Keratinocyte (primary cell): Measurements from ENCODE around the gene ZNF530. TPM values are rescaled to one million over a fixed set of nuclear protein-coding genes. Genes with fewer than 3 reads are reported as not detected.

Experiments
- DNase-seq: peaks from one replicate; pipeline ENCODE4 v3.0.0-alpha.2; 2011; ENCODE audit warnings: low read depth, missing footprints, low spot score
- FAIRE-seq: peaks from 2 replicates; lab custom pipeline; 2011; peaks lifted over from hg19 to GRCh38; lab: Jason Lieb, UNC
- H2AFZ ChIP-seq: 2 replicates; pipeline ENCODE4 v1.6.0; 2012; ENCODE audit warnings: low read length, control low read depth, inconsistent platforms; ENCODE audit not compliant: control insufficient read depth
- H3K27ac ChIP-seq: 2 replicates; pipeline ENCODE4 v1.5.1; 2011; ENCODE audit warnings: low read length; ENCODE audit not compliant: control insufficient read depth, insufficient read depth
- H3K27me3 ChIP-seq: 3 replicates; pipeline ENCODE4 v1.6.0; 2011; ENCODE audit warnings: low read length; ENCODE audit not compliant: control insufficient read depth, insufficient read depth; ENCODE audit errors: extremely low read depth
- H3K36me3 ChIP-seq, 2 experiments: 2 replicates in 1 of 2; 3 replicates in 1 of 2; pipeline ENCODE4 v1.5.1; 2011; ENCODE audit warnings: low read length in 2 of 2, mild to moderate bottlenecking in 1 of 2; ENCODE audit not compliant: control insufficient read depth in 2 of 2, insufficient read depth in 2 of 2; ENCODE audit errors: extremely low read depth in 1 of 2
- H3K4me1 ChIP-seq: 3 replicates; pipeline ENCODE4 v1.5.1; 2011; ENCODE audit warnings: low read length; ENCODE audit not compliant: control insufficient read depth, insufficient read depth; ENCODE audit errors: extremely low read depth
- H3K4me2 ChIP-seq: 3 replicates; pipeline ENCODE4 v1.6.0; 2011; ENCODE audit warnings: low read depth, low read length; ENCODE audit not compliant: control insufficient read depth, insufficient read depth; ENCODE audit errors: extremely low read depth
- H3K4me3 ChIP-seq, 3 experiments: fragments of 200-600 bp in 1 of 3; sonication (generic) in 1 of 3; 2 replicates in 2 of 3; 3 replicates in 1 of 3; pipeline ENCODE4 v1.5.1; 2011 to 2016; ENCODE audit warnings: low read length in 3 of 3, mild to moderate bottlenecking in 3 of 3, control low read depth in 2 of 3, inconsistent platforms in 1 of 3, low read depth in 1 of 3, mixed read lengths in 1 of 3, mixed run types in 1 of 3, moderate library complexity in 1 of 3; ENCODE audit not compliant: control insufficient read depth in 2 of 3, insufficient read depth in 2 of 3; ENCODE audit errors: extremely low read depth in 1 of 3
- H3K79me2 ChIP-seq: 2 replicates; pipeline ENCODE4 v1.6.0; 2012; ENCODE audit warnings: low read length; ENCODE audit not compliant: control insufficient read depth, insufficient read depth
- H3K9ac ChIP-seq: 3 replicates; pipeline ENCODE4 v1.6.0; 2011; ENCODE audit warnings: low read length; ENCODE audit not compliant: control insufficient read depth, insufficient read depth; ENCODE audit errors: extremely low read depth
- H3K9me1 ChIP-seq: 3 replicates; pipeline ENCODE4 v1.6.0; 2011; ENCODE audit warnings: low read length; ENCODE audit not compliant: control insufficient read depth, insufficient read depth; ENCODE audit errors: extremely low read depth
- H3K9me3 ChIP-seq: 2 replicates; pipeline ENCODE4 v1.5.1; 2012; ENCODE audit warnings: low read depth, low read length; ENCODE audit not compliant: control insufficient read depth
- H4K20me1 ChIP-seq: 3 replicates; pipeline ENCODE4 v1.6.0; 2011; ENCODE audit warnings: low read length; ENCODE audit not compliant: control insufficient read depth, insufficient read depth; ENCODE audit errors: extremely low read depth
- EZH2 ChIP-seq: IDR thresholded peaks from one replicate; pipeline ENCODE4 v1.6.1; 2012; ENCODE audit warnings: inconsistent platforms, mild to moderate bottlenecking, low read length, moderate library complexity
- dilution Hi-C: fragments of 300-500 bp; cut with MboI; formaldehyde crosslinking; loops from one replicate; pipeline ENCODE4 v1.7.0; 2020; ENCODE audit warnings: low sequenced_read_pairs; ENCODE audit not compliant: extremely low pct_ligation_motif_present
- polyA plus RNA-seq, 5 experiments: library from polyadenylated mRNA; depleted of rRNA in 3 of 5; stranded (reverse) in 3 of 5; stranded (forward) in 1 of 5; unstranded in 1 of 5; fragments of >200 nt; gene quantifications; 1 replicate in 1 of 5; 2 replicates in 3 of 5; 3 replicates in 1 of 5; pipeline versions ENCODE4 v1.2.1 to v1.2.3, GENCODE V29; 2011 to 2012; ENCODE audit warnings: missing spikeins in 2 of 5, low read depth in 1 of 5, low replicate concordance in 1 of 5
- TF ChIP-seq, protein P1 (sequence below), 3 experiments: IDR thresholded peaks in 1 of 3; conservative IDR thresholded peaks in 1 of 3; optimal IDR thresholded peaks in 1 of 3; 2 replicates in 2 of 3; 3 replicates in 1 of 3; pipeline versions ENCODE3 to v1.5.1; 2011; ENCODE audit warnings: low read length in 3 of 3, mild to moderate bottlenecking in 3 of 3, moderate library complexity in 2 of 3, control low read depth in 1 of 3, inconsistent platforms in 1 of 3; ENCODE audit not compliant: insufficient read depth in 2 of 3; ENCODE audit errors: extremely low read depth in 1 of 3

ZNF530 gene
- polyA plus RNA-seq, 1 donor (not counting 4 experiments of a cell fraction or from before 2014, with no cell fraction given): 4.2 TPM

DNA sequence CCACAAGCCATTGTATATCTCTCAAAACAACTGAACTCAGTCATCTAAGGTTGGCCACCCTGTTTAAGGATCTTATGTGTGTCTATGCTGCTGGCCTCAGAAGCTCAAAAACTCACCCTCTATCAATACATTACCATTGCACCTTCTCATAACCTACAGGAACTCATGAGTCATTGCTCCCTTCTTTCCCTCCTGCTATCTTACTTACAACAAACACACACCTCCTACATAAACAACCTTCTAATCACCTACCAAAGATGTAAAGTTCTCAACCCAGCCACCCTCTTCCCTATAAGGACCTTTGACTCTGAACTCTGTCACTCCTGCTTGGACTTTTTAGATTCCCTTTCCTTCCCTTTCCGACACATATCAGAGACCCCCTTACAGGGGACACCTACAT lies 55.8 kb downstream of the ZNF530 start:
- FAIRE-seq: no peak
- H3K4me3 ChIP-seq: no peak overlapping the region
- no peak overlapping the region for H3K27ac ChIP-seq
- H3K4me2 ChIP-seq: no peak overlapping the region
- peaks cover 21% of the 10 kb centered on the region for H3K4me1 ChIP-seq
- H3K9ac ChIP-seq: no peak overlapping the region
- no peaks in the 10 kb centered on the region for H3K9me3 ChIP-seq
- no peak for DNase-seq
- H2AFZ ChIP-seq: no peak overlapping the region
- no peaks in the 10 kb centered on the region for H4K20me1 ChIP-seq
- H3K27me3 ChIP-seq: no peaks in the 10 kb centered on the region
- no peaks in the 10 kb centered on the region for H3K36me3 ChIP-seq
- TF ChIP-seq, protein P1, sequence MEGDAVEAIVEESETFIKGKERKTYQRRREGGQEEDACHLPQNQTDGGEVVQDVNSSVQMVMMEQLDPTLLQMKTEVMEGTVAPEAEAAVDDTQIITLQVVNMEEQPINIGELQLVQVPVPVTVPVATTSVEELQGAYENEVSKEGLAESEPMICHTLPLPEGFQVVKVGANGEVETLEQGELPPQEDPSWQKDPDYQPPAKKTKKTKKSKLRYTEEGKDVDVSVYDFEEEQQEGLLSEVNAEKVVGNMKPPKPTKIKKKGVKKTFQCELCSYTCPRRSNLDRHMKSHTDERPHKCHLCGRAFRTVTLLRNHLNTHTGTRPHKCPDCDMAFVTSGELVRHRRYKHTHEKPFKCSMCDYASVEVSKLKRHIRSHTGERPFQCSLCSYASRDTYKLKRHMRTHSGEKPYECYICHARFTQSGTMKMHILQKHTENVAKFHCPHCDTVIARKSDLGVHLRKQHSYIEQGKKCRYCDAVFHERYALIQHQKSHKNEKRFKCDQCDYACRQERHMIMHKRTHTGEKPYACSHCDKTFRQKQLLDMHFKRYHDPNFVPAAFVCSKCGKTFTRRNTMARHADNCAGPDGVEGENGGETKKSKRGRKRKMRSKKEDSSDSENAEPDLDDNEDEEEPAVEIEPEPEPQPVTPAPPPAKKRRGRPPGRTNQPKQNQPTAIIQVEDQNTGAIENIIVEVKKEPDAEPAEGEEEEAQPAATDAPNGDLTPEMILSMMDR (optimal IDR thresholded peaks at IDR 0.05 in 1 of 3, IDR thresholded peaks at IDR 0.05 in 1 of 3, conservative IDR thresholded peaks at IDR 0.05 in 1 of 3; ENCODE audit: extremely low read depth in 1 of 3, insufficient read depth in 2 of 3, low read length in 3 of 3): no peak
- no peak for TF ChIP-seq EZH2
- no peaks in the 10 kb centered on the region for H3K79me2 ChIP-seq
- H3K9me1 ChIP-seq: no peaks in the 10 kb centered on the region
- dilution Hi-C loops: no loop called here

DNA sequence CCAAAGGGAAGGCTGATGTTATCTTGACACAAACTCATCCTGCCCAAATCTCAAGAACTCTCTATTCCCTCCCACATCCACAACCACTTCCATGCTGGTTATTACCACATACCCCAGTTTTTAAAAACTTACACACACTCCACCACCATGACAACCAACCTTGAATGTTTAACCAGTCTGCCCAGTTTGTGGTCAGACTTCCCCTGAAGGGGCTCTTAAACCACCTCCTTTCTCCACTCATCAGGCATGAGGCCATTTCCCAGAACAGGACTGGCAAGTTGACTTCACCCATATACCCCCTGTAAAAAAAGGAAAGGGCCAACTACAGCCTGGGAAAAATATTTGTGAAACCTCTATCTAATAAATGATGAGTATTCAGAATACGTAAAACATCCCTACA lies 56.7 kb downstream of the ZNF530 start:
- dilution Hi-C loops: no loop called here
- DNase-seq (no peak), FAIRE-seq (no peak)
- Histone ChIP-seq H3K9ac (no peak overlapping the region), H3K27ac (no peak overlapping the region), H3K9me3 (no peaks in the 10 kb centered on the region), H3K79me2 (no peaks in the 10 kb centered on the region), H3K4me2 (no peak overlapping the region), H4K20me1 (no peaks in the 10 kb centered on the region), H3K36me3 (no peaks in the 10 kb centered on the region), H3K27me3 (no peaks in the 10 kb centered on the region), H3K4me1 (peaks cover 16% of the 10 kb centered on the region), H3K9me1 (no peaks in the 10 kb centered on the region), H2AFZ (no peak overlapping the region), H3K4me3 (no peak overlapping the region)
- no peak for TF ChIP-seq EZH2
- TF ChIP-seq, protein P1 (optimal IDR thresholded peaks at IDR 0.05 in 1 of 3, IDR thresholded peaks at IDR 0.05 in 1 of 3, conservative IDR thresholded peaks at IDR 0.05 in 1 of 3; ENCODE audit: extremely low read depth in 1 of 3, insufficient read depth in 2 of 3, low read length in 3 of 3): no peak

Other genes with a start within 250 kb of the ZNF530 start
- gene ZNF304, start 248.6 kb upstream of the ZNF530 start, polyA plus RNA-seq: 7.4 to 8.1 TPM (median 7.7 TPM) in 3 replicates
- 15.8 to 22.2 TPM (median 20.8 TPM) in 3 replicates for gene TRAPPC2B, start 236.3 kb upstream of the ZNF530 start, polyA plus RNA-seq
- gene ZNF547, start 236.3 kb upstream of the ZNF530 start, polyA plus RNA-seq: 1.4 to 3.2 TPM (median 2.8 TPM) in 3 replicates
- 8.5 to 11.4 TPM (median 10.8 TPM) in 3 replicates for gene ZNF548, start 210.0 kb upstream of the ZNF530 start, polyA plus RNA-seq
- 4.8 to 5.4 TPM (median 5.0 TPM) in 3 replicates for gene ZNF17, start 188.7 kb upstream of the ZNF530 start, polyA plus RNA-seq
- 5.7 to 6.8 TPM (median 6.3 TPM) in 3 replicates for gene ZNF749, start 164.6 kb upstream of the ZNF530 start, polyA plus RNA-seq
- 0.09 to 0.46 TPM (median 0.17 TPM) in 3 replicates for gene VN1R1, start 142.7 kb upstream of the ZNF530 start, polyA plus RNA-seq
- gene ZNF772, start 122.3 kb upstream of the ZNF530 start, polyA plus RNA-seq: 5.2 to 5.4 TPM (median 5.3 TPM) in 3 replicates
- 7.0 to 13.4 TPM (median 11.9 TPM) in 3 replicates for gene ZNF419, start 112.1 kb upstream of the ZNF530 start, polyA plus RNA-seq
- 5.4 to 8.8 TPM (median 7.9 TPM) in 3 replicates for gene ZNF773, start 99.9 kb upstream of the ZNF530 start, polyA plus RNA-seq
- 5.6 to 7.7 TPM (median 6.3 TPM) in 3 replicates for gene ZNF549, start 72.5 kb upstream of the ZNF530 start, polyA plus RNA-seq
- gene ZNF550, start 40.0 kb upstream of the ZNF530 start, polyA plus RNA-seq: 6.2 to 8.9 TPM (median 7.3 TPM) in 3 replicates
- 4.4 to 5.5 TPM (median 5.0 TPM) in 3 replicates for gene ZNF416, start 21.0 kb upstream of the ZNF530 start, polyA plus RNA-seq
- 3.5 to 4.5 TPM (median 3.9 TPM) in 3 replicates for gene ZIK1, start 15.7 kb upstream of the ZNF530 start, polyA plus RNA-seq
- 10.7 to 12.9 TPM (median 12.1 TPM) in 3 replicates for gene ZNF134, start 14.4 kb downstream of the ZNF530 start, polyA plus RNA-seq
- gene ZNF211, start 33.3 kb downstream of the ZNF530 start, polyA plus RNA-seq: 9.4 to 19.5 TPM (median 15.5 TPM) in 3 replicates
- gene ZSCAN4, start 69.0 kb downstream of the ZNF530 start, polyA plus RNA-seq: 0.08 to 0.26 TPM (median 0.18 TPM) in 3 replicates
- gene ZNF551, start 82.1 kb downstream of the ZNF530 start, polyA plus RNA-seq: 7.2 to 8.5 TPM (median 8.3 TPM) in 3 replicates
- gene ZNF154, start 109.3 kb downstream of the ZNF530 start, polyA plus RNA-seq: 1.7 to 2.8 TPM (median 2.3 TPM) in 3 replicates
- gene ZNF671, start 127.7 kb downstream of the ZNF530 start, polyA plus RNA-seq: 3.7 to 4.7 TPM (median 4.4 TPM) in 3 replicates
- 5.4 to 7.4 TPM (median 6.9 TPM) in 3 replicates for gene ZNF776, start 146.9 kb downstream of the ZNF530 start, polyA plus RNA-seq
- 6.6 to 9.6 TPM (median 7.2 TPM) in 3 replicates for gene ZNF586, start 169.8 kb downstream of the ZNF530 start, polyA plus RNA-seq
- gene ZNF552, start 215.0 kb downstream of the ZNF530 start, polyA plus RNA-seq: 4.4 to 8.9 TPM (median 8.0 TPM) in 3 replicates
- 8.5 to 12.8 TPM (median 11.8 TPM) in 3 replicates for gene ZNF587B, start 230.4 kb downstream of the ZNF530 start, polyA plus RNA-seq
- gene ZNF587, start 250.0 kb downstream of the ZNF530 start, polyA plus RNA-seq: 8.2 to 14.4 TPM (median 14.0 TPM) in 3 replicates